WI38 (cell line): Measurements from ENCODE around the gene ELMO2.

Source experiments
- H3K4me3 ChIP-seq: 2 replicates; pipeline ENCODE4 v1.5.1; 2011; ENCODE audit warnings: low read depth, mild to moderate bottlenecking, control low read depth, low read length
- CTCF ChIP-seq: IDR thresholded peaks from 2 replicates; pipeline ENCODE4 v1.5.1; 2012; ENCODE audit warnings: low read depth, mild to moderate bottlenecking, control low read depth, low read length

Gene ELMO2

GRCh38 chr20:46350201-46350985 lies 56.0 kb downstream of the ELMO2 start:
- no peak overlapping the region for H3K4me3 ChIP-seq
- no peak for TF ChIP-seq CTCF

GRCh38 chr20:46349742-46350056 lies 56.7 kb downstream of the ELMO2 start:
- no peak for TF ChIP-seq CTCF
- H3K4me3 ChIP-seq: no peak overlapping the region

GRCh38 chr20:46349035-46349741 lies 57.2 kb downstream of the ELMO2 start:
- no peak overlapping the region for H3K4me3 ChIP-seq
- peak; percentile 77 for TF ChIP-seq CTCF

- no peak overlapping the region for H3K4me3 ChIP-seq
Observed at GRCh38 chr20:46347841-46348803, 58.3 kb downstream of the ELMO2 start.

GRCh38 chr20:46346770-46347169 lies 59.6 kb downstream of the ELMO2 start:
- TF ChIP-seq CTCF: no peak

More at GRCh38 chr20:46347841-46348803, 58.3 kb downstream of the ELMO2 start:
- no peak for TF ChIP-seq CTCF

GRCh38 chr20:46344488-46345162 lies 61.8 kb downstream of the ELMO2 start:
- TF ChIP-seq CTCF: no peak
- H3K4me3 ChIP-seq: no peak overlapping the region

More at GRCh38 chr20:46346770-46347169, 59.6 kb downstream of the ELMO2 start:
- H3K4me3 ChIP-seq: no peak overlapping the region
